Glutamatergic neuron (in vitro differentiated cells): ENCODE results near the gene GRIK3. TPM values are rescaled to one million over a fixed set of nuclear protein-coding genes. Genes with fewer than 3 reads are reported as not detected.

Experiments used
- DNase-seq: peaks from one replicate; pipeline ENCODE4 v3.0.0; 2022
- H3K27ac Mint-ChIP-seq: one replicate; pipeline ENCODE4 v1.8.0; 2020; ENCODE audit warnings: mild to moderate bottlenecking, mixed read lengths, inconsistent platforms; ENCODE audit not compliant: unreplicated experiment
- H3K27me3 Mint-ChIP-seq: one replicate; pipeline ENCODE4 v1.8.0; 2020; ENCODE audit warnings: mild to moderate bottlenecking, moderate library complexity, mixed read lengths, inconsistent platforms; ENCODE audit not compliant: unreplicated experiment
- H3K36me3 Mint-ChIP-seq: one replicate; pipeline ENCODE4 v1.8.0; 2020; ENCODE audit warnings: mild to moderate bottlenecking, mixed read lengths, inconsistent platforms; ENCODE audit not compliant: unreplicated experiment
- H3K4me1 Mint-ChIP-seq: one replicate; pipeline ENCODE4 v1.8.0; 2020; ENCODE audit warnings: mild to moderate bottlenecking, low read depth, mixed read lengths, inconsistent platforms; ENCODE audit not compliant: unreplicated experiment
- H3K4me3 Mint-ChIP-seq: one replicate; pipeline ENCODE4 v1.8.0; 2020; ENCODE audit warnings: mild to moderate bottlenecking, mixed read lengths, inconsistent platforms; ENCODE audit not compliant: unreplicated experiment
- H3K9me3 Mint-ChIP-seq: one replicate; pipeline ENCODE4 v1.8.0; 2020; ENCODE audit warnings: mild to moderate bottlenecking, moderate library complexity, mixed read lengths, inconsistent platforms; ENCODE audit not compliant: unreplicated experiment
- CTCF ChIP-seq: fragments of 200-600 bp; sonication (generic); IDR thresholded peaks from one replicate; pipeline ENCODE4 v1.5.0; 2021; ENCODE audit not compliant: partially characterized antibody, unreplicated experiment
- total RNA-seq: library from RNA; stranded (reverse); fragmentation: NEBNext Ultra II Directional; extraction: Animal tissue kit (Norgen Biotek cat#: 25700); gene quantifications from one replicate; pipeline ENCODE4 v1.2.1, GENCODE V29; 2021; ENCODE audit not compliant: unreplicated experiment

GRIK3 gene
- total RNA-seq, 1 donor from 2014 or later, result 60.1 TPM

DNA sequence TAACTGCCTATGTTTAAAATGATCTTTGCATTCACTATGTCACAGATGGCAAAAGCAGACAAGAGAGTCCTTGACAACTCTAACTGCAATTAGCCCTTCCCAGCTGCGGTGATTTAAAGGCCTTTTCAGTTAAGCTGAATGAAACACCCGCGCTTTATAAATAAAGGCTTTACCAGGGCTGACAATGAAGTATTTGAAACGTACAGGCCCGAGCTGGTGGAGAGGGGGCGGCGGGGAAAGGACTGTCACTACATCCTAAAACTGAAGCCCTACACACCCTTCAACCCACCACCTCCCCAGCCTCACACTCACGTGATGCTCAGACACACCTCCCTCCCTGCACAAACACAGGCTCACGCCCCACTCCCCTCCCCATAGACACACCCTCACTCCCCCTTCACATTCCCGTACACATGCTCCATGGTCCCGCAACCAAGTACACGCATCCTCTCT, 45.5 kb downstream of the GRIK3 start:
- H3K4me3 Mint-ChIP-seq, result no peak overlapping the region
- no peak for TF ChIP-seq CTCF
- H3K27me3 Mint-ChIP-seq, result peaks cover 16% of the 10 kb centered on the region
- DNase-seq, result no peak
- peaks cover 4% of the 10 kb centered on the region for H3K36me3 Mint-ChIP-seq
- no peaks in the 10 kb centered on the region for H3K4me1 Mint-ChIP-seq
- peaks cover 7% of the 10 kb centered on the region for H3K9me3 Mint-ChIP-seq
- H3K27ac Mint-ChIP-seq, result no peak overlapping the region

- Mint-ChIP-seq H3K4me3 (no peak overlapping the region), H3K9me3 (peaks cover 7% of the 10 kb centered on the region), H3K27ac (no peak overlapping the region), H3K4me1 (no peaks in the 10 kb centered on the region), H3K27me3 (peaks cover 16% of the 10 kb centered on the region), H3K36me3 (peaks cover 4% of the 10 kb centered on the region)
- no peak for TF ChIP-seq CTCF
- DNase-seq, result no peak
Measured at GRCh38 chr1:36988321-36988720, 46.0 kb downstream of the GRIK3 start.

DNA sequence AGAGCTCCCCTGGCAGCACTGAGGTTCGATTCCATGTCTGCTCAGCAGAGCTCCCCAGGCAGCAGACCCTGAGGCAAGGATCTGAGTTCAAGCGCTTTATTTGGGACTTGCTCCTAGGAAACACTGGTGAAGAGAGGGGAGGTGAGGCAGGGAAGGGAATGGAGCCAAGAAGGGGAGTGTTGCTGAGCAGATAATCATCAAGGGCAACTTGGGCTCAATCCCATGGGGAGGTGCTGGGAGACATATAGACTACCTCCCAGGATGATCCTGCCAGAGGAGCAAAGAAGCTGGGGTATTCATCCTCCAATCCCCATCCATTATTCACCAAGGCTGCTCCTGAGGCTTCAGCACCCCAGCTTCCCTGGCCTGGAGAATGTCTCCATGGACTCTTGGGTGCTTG, 47.0 kb downstream of the GRIK3 start:
- H3K4me3 Mint-ChIP-seq, result no peak overlapping the region
- no peak for TF ChIP-seq CTCF
- peaks cover 7% of the 10 kb centered on the region for H3K4me1 Mint-ChIP-seq
- peaks cover 7% of the 10 kb centered on the region for H3K9me3 Mint-ChIP-seq
- peaks cover 4% of the 10 kb centered on the region for H3K36me3 Mint-ChIP-seq
- no peak overlapping the region for H3K27ac Mint-ChIP-seq
- DNase-seq, result no peak
- H3K27me3 Mint-ChIP-seq, result peaks cover 18% of the 10 kb centered on the region

GRCh38 chr1:36986241-36986985, 47.9 kb downstream of the GRIK3 start:
- DNase-seq, result no peak
- no peak for TF ChIP-seq CTCF
- H3K4me1 Mint-ChIP-seq, result peaks cover 10% of the 10 kb centered on the region
- H3K4me3 Mint-ChIP-seq, result peak overlapping the region; percentile 42
- H3K27ac Mint-ChIP-seq, result peak overlapping the region; percentile 62
- H3K9me3 Mint-ChIP-seq, result peaks cover 6% of the 10 kb centered on the region
- H3K36me3 Mint-ChIP-seq, result peaks cover 4% of the 10 kb centered on the region
- H3K27me3 Mint-ChIP-seq, result peaks cover 18% of the 10 kb centered on the region

DNA sequence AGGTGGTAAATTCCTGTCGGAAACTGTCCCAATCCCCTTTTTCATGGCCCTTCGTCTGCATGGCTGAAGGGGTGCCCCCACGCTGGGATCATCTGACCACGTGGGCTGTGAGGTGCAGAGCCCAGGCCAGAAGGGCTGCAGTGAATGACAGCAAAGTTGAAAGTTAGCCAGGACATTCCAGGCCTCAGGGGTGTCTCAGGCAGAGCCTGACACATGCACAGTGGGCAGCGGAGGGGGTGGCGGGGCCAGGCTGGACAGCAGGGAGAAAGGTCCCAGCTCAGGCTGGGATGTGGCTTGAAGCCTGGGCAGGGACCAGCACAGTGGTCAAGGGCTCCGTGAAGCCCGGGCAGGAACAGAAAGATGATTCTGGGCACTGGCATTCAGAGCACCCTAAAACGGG, 49.6 kb downstream of the GRIK3 start:
- H3K9me3 Mint-ChIP-seq, result peaks cover 6% of the 10 kb centered on the region
- DNase-seq, result no peak
- H3K27me3 Mint-ChIP-seq, result peaks cover 18% of the 10 kb centered on the region
- peaks cover 4% of the 10 kb centered on the region for H3K36me3 Mint-ChIP-seq
- peaks cover 10% of the 10 kb centered on the region for H3K4me1 Mint-ChIP-seq
- H3K4me3 Mint-ChIP-seq, result no peak overlapping the region
- no peak for TF ChIP-seq CTCF
- H3K27ac Mint-ChIP-seq, result no peak overlapping the region
